Measurements from ENCODE around the gene COPS7B.

COPS7B gene

DNA sequence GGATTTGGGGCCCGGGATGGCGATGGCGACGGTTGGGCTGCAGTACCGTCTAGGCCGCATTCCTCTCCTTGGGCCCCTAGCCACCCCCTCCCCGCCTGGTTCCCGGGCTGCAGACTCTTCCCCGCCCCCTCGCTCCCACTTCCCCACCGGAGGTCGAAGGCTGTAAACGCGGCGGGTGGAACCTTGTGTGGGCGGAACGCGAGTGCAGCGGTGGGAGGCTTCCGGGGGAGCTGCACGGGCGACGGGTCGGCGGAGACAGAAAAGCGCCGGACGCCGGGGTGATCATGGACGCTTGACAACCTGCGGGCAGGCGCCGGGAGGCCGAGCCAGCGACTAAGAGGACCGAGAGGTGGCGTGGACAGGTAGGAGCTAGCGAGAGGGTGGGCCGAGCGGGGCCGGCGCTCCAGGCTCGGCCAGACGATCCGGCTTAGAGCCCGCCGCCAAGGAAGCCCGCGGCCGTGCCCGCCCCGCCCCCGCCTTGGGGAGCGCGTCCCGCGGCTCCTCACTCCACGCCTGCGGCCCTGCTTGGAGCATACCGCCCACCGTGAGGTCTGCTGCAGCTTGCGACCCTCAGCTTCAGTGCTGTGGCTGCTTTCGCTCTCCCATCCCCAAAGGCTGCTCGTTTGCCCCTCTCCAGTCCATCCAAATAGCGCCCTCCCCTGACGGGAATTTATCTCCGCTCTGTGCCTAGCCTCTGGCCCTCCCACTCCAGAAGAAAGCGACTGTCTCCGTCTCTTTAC, at the start of gene COPS7B:
Gene COPS7B, plus strand, starts transcription at position 269 of the 740 bp plus-strand sequence. CDS start 2,126 bp downstream, outside the sequence.
- Histone ChIP-seq H3K36me3 (ENCODE audit: insufficient read depth, low read length) (peaks cover 29% of the 10 kb centered on the region), H2AFZ (ENCODE audit: low read depth, low read length) (peak within 1 kb of the TSS; percentile 94), H3K27ac (ENCODE audit: low read length) (peak within 1 kb of the TSS; percentile 85), H3K9me3 (ENCODE audit: insufficient read depth, low read length, severe bottlenecking) (no peaks in the 10 kb centered on the region), H3K4me2 (ENCODE audit: insufficient read depth, low read length) (peak within 1 kb of the TSS; percentile 86), H4K20me1 (ENCODE audit: insufficient read depth, low read length) (peaks cover 32% of the 10 kb centered on the region), H3K4me3 (ENCODE audit: low read depth in 1 of 2, low read length in 2 of 2) (peak within 1 kb of the TSS; percentile 69 to 92), H3K79me2 (ENCODE audit: insufficient read depth, low read length) (peaks cover 92% of the 10 kb centered on the region), H3K9ac (ENCODE audit: low read depth, low read length) (peak within 1 kb of the TSS; percentile 70), H3K27me3 (ENCODE audit: insufficient read depth, low read length, poor library complexity) (no peaks in the 10 kb centered on the region), H3K4me1 (ENCODE audit: insufficient read depth, low read length) (peaks cover 61% of the 10 kb centered on the region)
- DNase-seq (peak; percentile 90), ATAC-seq (ENCODE audit: insufficient read depth, low read depth) (peak; percentile 79)
- no peak for TF ChIP-seq EZH2 (IDR thresholded peaks at IDR 0.05; ENCODE audit: borderline replicate concordance, low read depth, low read length, severe bottlenecking)
- TF ChIP-seq, protein P1, sequence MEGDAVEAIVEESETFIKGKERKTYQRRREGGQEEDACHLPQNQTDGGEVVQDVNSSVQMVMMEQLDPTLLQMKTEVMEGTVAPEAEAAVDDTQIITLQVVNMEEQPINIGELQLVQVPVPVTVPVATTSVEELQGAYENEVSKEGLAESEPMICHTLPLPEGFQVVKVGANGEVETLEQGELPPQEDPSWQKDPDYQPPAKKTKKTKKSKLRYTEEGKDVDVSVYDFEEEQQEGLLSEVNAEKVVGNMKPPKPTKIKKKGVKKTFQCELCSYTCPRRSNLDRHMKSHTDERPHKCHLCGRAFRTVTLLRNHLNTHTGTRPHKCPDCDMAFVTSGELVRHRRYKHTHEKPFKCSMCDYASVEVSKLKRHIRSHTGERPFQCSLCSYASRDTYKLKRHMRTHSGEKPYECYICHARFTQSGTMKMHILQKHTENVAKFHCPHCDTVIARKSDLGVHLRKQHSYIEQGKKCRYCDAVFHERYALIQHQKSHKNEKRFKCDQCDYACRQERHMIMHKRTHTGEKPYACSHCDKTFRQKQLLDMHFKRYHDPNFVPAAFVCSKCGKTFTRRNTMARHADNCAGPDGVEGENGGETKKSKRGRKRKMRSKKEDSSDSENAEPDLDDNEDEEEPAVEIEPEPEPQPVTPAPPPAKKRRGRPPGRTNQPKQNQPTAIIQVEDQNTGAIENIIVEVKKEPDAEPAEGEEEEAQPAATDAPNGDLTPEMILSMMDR (IDR thresholded peaks at IDR 0.05; ENCODE audit: borderline replicate concordance, extremely low read depth, low read length, poor library complexity, severe bottlenecking), result peak; percentile 67

DNA sequence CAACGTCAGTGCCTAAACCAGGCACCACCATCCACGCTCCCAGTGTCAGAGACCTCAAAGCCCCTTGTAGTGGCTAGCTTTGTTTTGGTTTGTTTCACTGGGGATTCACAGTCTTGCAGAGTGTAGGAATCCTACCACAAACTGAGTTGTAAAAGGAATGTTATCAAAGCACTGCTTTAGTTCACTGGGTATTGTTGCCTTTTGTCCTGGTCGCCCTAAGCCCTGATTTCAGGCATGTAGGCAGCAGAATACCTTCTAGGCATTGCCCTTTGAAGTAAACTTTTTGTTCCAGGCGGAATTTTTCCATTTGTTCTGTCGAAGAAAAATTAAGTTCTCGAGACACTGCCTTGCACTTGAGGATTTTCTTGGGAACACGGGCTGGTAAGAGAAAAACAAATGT, 48.5 kb upstream of the COPS7B start:
- TF ChIP-seq, protein P1 (IDR thresholded peaks at IDR 0.05; ENCODE audit: borderline replicate concordance, extremely low read depth, low read length, poor library complexity, severe bottlenecking), result no peak
- no peak for TF ChIP-seq EZH2 (IDR thresholded peaks at IDR 0.05; ENCODE audit: borderline replicate concordance, low read depth, low read length, severe bottlenecking)

DNA sequence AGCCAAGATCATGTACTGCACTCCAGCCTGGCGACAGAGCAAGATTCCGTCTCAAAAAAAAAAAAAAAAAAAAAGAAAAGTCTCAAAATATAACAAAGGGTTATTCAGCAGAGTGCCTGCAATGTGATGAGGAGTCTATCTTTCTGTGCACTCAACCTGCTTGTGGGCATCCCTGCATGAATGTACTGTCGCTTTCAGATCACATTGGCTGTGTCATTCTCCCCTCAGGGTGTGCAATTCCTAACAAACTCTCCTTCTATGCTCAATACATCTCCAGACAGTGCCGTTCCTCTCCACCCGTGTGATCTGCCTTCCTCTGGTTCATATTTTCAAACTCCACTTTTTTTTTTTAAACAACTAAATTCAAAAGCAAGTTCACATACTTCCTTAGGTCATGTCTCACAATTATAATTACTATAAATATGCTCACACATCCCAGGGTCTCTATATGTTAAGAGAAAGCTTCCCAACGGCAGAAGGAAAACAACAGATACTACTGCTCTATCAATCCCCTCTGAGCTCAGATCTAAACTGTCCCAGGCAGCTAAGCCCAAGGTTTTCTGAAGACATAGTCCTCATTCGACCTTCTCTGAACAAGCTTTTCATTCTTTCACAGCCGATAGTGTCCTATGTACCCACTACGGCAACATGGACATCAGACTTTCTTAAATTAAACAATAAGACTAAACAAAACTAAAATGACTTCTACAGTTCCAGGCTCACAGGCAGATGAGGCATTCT, 42.7 kb upstream of the COPS7B start:
- Histone ChIP-seq H3K4me3 (ENCODE audit: low read depth in 1 of 2, low read length in 2 of 2) (no peak overlapping the region), H3K27ac (ENCODE audit: low read length) (no peak overlapping the region), H2AFZ (ENCODE audit: low read depth, low read length) (no peak overlapping the region), H3K4me2 (ENCODE audit: insufficient read depth, low read length) (no peak overlapping the region), H3K9ac (ENCODE audit: low read depth, low read length) (no peak overlapping the region), H3K36me3 (ENCODE audit: insufficient read depth, low read length) (peaks cover 6% of the 10 kb centered on the region; the same call in 1 of the 2 replicates), H3K79me2 (ENCODE audit: insufficient read depth, low read length) (no peaks in the 10 kb centered on the region), H4K20me1 (ENCODE audit: insufficient read depth, low read length) (no peaks in the 10 kb centered on the region), H3K4me1 (ENCODE audit: insufficient read depth, low read length) (peaks cover 4% of the 10 kb centered on the region), H3K9me3 (ENCODE audit: insufficient read depth, low read length, severe bottlenecking) (no peaks in the 10 kb centered on the region), H3K27me3 (ENCODE audit: insufficient read depth, low read length, poor library complexity) (no peaks in the 10 kb centered on the region)
- DNase-seq, result no peak
- no peak for TF ChIP-seq EZH2 (IDR thresholded peaks at IDR 0.05; ENCODE audit: borderline replicate concordance, low read depth, low read length, severe bottlenecking)
- TF ChIP-seq, protein P1 (IDR thresholded peaks at IDR 0.05; ENCODE audit: borderline replicate concordance, extremely low read depth, low read length, poor library complexity, severe bottlenecking), result no peak
- no peak for ATAC-seq (ENCODE audit: insufficient read depth, low read depth)

More for the DNA sequence above, 48.5 kb upstream of the COPS7B start:
- ATAC-seq (ENCODE audit: insufficient read depth, low read depth) (no peak), DNase-seq (no peak)
- H2AFZ ChIP-seq (ENCODE audit: low read depth, low read length), result no peak overlapping the region
- H4K20me1 ChIP-seq (ENCODE audit: insufficient read depth, low read length), result no peaks in the 10 kb centered on the region; the same call in 1 of the 2 replicates
- no peak overlapping the region for H3K9ac ChIP-seq (ENCODE audit: low read depth, low read length)
- no peaks in the 10 kb centered on the region for H3K27me3 ChIP-seq (ENCODE audit: insufficient read depth, low read length, poor library complexity)
- no peak overlapping the region for H3K4me2 ChIP-seq (ENCODE audit: insufficient read depth, low read length)
- no peaks in the 10 kb centered on the region for H3K4me1 ChIP-seq (ENCODE audit: insufficient read depth, low read length)
- no peak overlapping the region for H3K4me3 ChIP-seq (ENCODE audit: low read depth in 1 of 2, low read length in 2 of 2)
- no peak overlapping the region for H3K27ac ChIP-seq (ENCODE audit: low read length)
- no peaks in the 10 kb centered on the region for H3K9me3 ChIP-seq (ENCODE audit: insufficient read depth, low read length, severe bottlenecking)
- H3K79me2 ChIP-seq (ENCODE audit: insufficient read depth, low read length), result no peaks in the 10 kb centered on the region
- peaks cover 40% of the 10 kb centered on the region for H3K36me3 ChIP-seq (ENCODE audit: insufficient read depth, low read length)

All from DND-41 (cell line).